Keratinocyte (primary cell): ENCODE results near the gene NGDN. TPM values are rescaled to one million over a fixed set of nuclear protein-coding genes. Genes with fewer than 3 reads are reported as not detected.

Source experiments
- DNase-seq: peaks from one replicate; pipeline ENCODE4 v3.0.0-alpha.2; 2011; ENCODE audit warnings: low read depth, missing footprints, low spot score
- FAIRE-seq: peaks from 2 replicates; lab custom pipeline; 2011; peaks lifted over from hg19 to GRCh38; lab: Jason Lieb, UNC
- H2AFZ ChIP-seq: 2 replicates; pipeline ENCODE4 v1.6.0; 2012; ENCODE audit warnings: low read length, control low read depth, inconsistent platforms; ENCODE audit not compliant: control insufficient read depth
- H3K27ac ChIP-seq: 2 replicates; pipeline ENCODE4 v1.5.1; 2011; ENCODE audit warnings: low read length; ENCODE audit not compliant: control insufficient read depth, insufficient read depth
- H3K27me3 ChIP-seq: 3 replicates; pipeline ENCODE4 v1.6.0; 2011; ENCODE audit warnings: low read length; ENCODE audit not compliant: control insufficient read depth, insufficient read depth; ENCODE audit errors: extremely low read depth
- H3K36me3 ChIP-seq, 2 experiments: 2 replicates in 1 of 2; 3 replicates in 1 of 2; pipeline ENCODE4 v1.5.1; 2011; ENCODE audit warnings: low read length in 2 of 2, mild to moderate bottlenecking in 1 of 2; ENCODE audit not compliant: control insufficient read depth in 2 of 2, insufficient read depth in 2 of 2; ENCODE audit errors: extremely low read depth in 1 of 2
- H3K4me1 ChIP-seq: 3 replicates; pipeline ENCODE4 v1.5.1; 2011; ENCODE audit warnings: low read length; ENCODE audit not compliant: control insufficient read depth, insufficient read depth; ENCODE audit errors: extremely low read depth
- H3K4me2 ChIP-seq: 3 replicates; pipeline ENCODE4 v1.6.0; 2011; ENCODE audit warnings: low read depth, low read length; ENCODE audit not compliant: control insufficient read depth, insufficient read depth; ENCODE audit errors: extremely low read depth
- H3K4me3 ChIP-seq, 3 experiments: fragments of 200-600 bp in 1 of 3; sonication (generic) in 1 of 3; 2 replicates in 2 of 3; 3 replicates in 1 of 3; pipeline ENCODE4 v1.5.1; 2011 to 2016; ENCODE audit warnings: low read length in 3 of 3, mild to moderate bottlenecking in 3 of 3, control low read depth in 2 of 3, inconsistent platforms in 1 of 3, low read depth in 1 of 3, mixed read lengths in 1 of 3, mixed run types in 1 of 3, moderate library complexity in 1 of 3; ENCODE audit not compliant: control insufficient read depth in 2 of 3, insufficient read depth in 2 of 3; ENCODE audit errors: extremely low read depth in 1 of 3
- H3K79me2 ChIP-seq: 2 replicates; pipeline ENCODE4 v1.6.0; 2012; ENCODE audit warnings: low read length; ENCODE audit not compliant: control insufficient read depth, insufficient read depth
- H3K9ac ChIP-seq: 3 replicates; pipeline ENCODE4 v1.6.0; 2011; ENCODE audit warnings: low read length; ENCODE audit not compliant: control insufficient read depth, insufficient read depth; ENCODE audit errors: extremely low read depth
- H3K9me1 ChIP-seq: 3 replicates; pipeline ENCODE4 v1.6.0; 2011; ENCODE audit warnings: low read length; ENCODE audit not compliant: control insufficient read depth, insufficient read depth; ENCODE audit errors: extremely low read depth
- H3K9me3 ChIP-seq: 2 replicates; pipeline ENCODE4 v1.5.1; 2012; ENCODE audit warnings: low read depth, low read length; ENCODE audit not compliant: control insufficient read depth
- H4K20me1 ChIP-seq: 3 replicates; pipeline ENCODE4 v1.6.0; 2011; ENCODE audit warnings: low read length; ENCODE audit not compliant: control insufficient read depth, insufficient read depth; ENCODE audit errors: extremely low read depth
- EZH2 ChIP-seq: IDR thresholded peaks from one replicate; pipeline ENCODE4 v1.6.1; 2012; ENCODE audit warnings: inconsistent platforms, mild to moderate bottlenecking, low read length, moderate library complexity
- dilution Hi-C: fragments of 300-500 bp; cut with MboI; formaldehyde crosslinking; loops from one replicate; pipeline ENCODE4 v1.7.0; 2020; ENCODE audit warnings: low sequenced_read_pairs; ENCODE audit not compliant: extremely low pct_ligation_motif_present
- polyA plus RNA-seq, 5 experiments: library from polyadenylated mRNA; depleted of rRNA in 3 of 5; stranded (reverse) in 3 of 5; stranded (forward) in 1 of 5; unstranded in 1 of 5; fragments of >200 nt; gene quantifications; 1 replicate in 1 of 5; 2 replicates in 3 of 5; 3 replicates in 1 of 5; pipeline versions ENCODE4 v1.2.1 to v1.2.3, GENCODE V29; 2011 to 2012; ENCODE audit warnings: missing spikeins in 2 of 5, low read depth in 1 of 5, low replicate concordance in 1 of 5
- TF ChIP-seq, protein P1 (sequence below), 3 experiments: IDR thresholded peaks in 1 of 3; conservative IDR thresholded peaks in 1 of 3; optimal IDR thresholded peaks in 1 of 3; 2 replicates in 2 of 3; 3 replicates in 1 of 3; pipeline versions ENCODE3 to v1.5.1; 2011; ENCODE audit warnings: low read length in 3 of 3, mild to moderate bottlenecking in 3 of 3, moderate library complexity in 2 of 3, control low read depth in 1 of 3, inconsistent platforms in 1 of 3; ENCODE audit not compliant: insufficient read depth in 2 of 3; ENCODE audit errors: extremely low read depth in 1 of 3

Gene NGDN
- polyA plus RNA-seq, 1 donor (not counting 4 experiments of a cell fraction or from before 2014, with no cell fraction given) = 58.7 TPM

DNA sequence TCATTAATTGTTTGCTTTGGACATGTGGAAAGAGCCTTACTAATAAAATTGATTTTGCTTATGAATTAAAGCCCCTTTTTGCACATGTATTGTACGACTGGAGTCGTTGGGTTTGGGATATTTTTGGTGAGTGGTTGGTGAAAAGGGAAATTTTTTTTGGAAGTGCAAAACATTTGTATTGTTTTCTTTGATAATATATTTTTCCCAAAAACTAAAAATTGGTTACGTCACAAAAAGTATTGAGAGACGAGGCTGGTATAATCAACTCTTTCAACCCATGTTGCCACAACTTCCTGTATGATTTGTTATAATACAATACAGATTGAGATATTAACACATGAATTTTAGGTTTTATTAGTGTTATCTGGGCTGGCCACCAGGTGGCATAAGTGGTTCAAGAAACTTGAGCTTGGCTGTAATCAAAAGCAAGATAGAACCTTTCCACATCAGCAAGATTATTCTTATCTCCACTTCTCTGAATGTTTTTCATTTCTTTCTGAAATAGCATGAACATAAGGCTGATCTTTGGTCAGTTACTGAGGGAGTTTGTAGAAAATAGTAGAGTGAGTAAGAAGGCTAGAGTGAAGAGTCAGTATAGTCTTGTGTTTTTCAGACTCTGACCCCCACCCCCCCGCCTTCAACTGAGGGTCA is 8.7 kb downstream of the NGDN start:
- FAIRE-seq (no peak), DNase-seq (peak; percentile 25)
- H3K4me2 ChIP-seq = no peak overlapping the region
- H2AFZ ChIP-seq = no peak overlapping the region
- H3K27me3 ChIP-seq = no peaks in the 10 kb centered on the region
- no peaks in the 10 kb centered on the region for H3K79me2 ChIP-seq
- no peak overlapping the region for H3K4me3 ChIP-seq
- H3K9me3 ChIP-seq = no peaks in the 10 kb centered on the region
- H3K9ac ChIP-seq = no peak overlapping the region
- no peaks in the 10 kb centered on the region for H3K9me1 ChIP-seq
- H3K4me1 ChIP-seq = no peaks in the 10 kb centered on the region
- dilution Hi-C loops = no loop called here
- TF ChIP-seq, protein P1, sequence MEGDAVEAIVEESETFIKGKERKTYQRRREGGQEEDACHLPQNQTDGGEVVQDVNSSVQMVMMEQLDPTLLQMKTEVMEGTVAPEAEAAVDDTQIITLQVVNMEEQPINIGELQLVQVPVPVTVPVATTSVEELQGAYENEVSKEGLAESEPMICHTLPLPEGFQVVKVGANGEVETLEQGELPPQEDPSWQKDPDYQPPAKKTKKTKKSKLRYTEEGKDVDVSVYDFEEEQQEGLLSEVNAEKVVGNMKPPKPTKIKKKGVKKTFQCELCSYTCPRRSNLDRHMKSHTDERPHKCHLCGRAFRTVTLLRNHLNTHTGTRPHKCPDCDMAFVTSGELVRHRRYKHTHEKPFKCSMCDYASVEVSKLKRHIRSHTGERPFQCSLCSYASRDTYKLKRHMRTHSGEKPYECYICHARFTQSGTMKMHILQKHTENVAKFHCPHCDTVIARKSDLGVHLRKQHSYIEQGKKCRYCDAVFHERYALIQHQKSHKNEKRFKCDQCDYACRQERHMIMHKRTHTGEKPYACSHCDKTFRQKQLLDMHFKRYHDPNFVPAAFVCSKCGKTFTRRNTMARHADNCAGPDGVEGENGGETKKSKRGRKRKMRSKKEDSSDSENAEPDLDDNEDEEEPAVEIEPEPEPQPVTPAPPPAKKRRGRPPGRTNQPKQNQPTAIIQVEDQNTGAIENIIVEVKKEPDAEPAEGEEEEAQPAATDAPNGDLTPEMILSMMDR (optimal IDR thresholded peaks at IDR 0.05 in 1 of 3, IDR thresholded peaks at IDR 0.05 in 1 of 3, conservative IDR thresholded peaks at IDR 0.05 in 1 of 3; ENCODE audit: extremely low read depth in 1 of 3, insufficient read depth in 2 of 3, low read length in 3 of 3) = peak in 2 of 3 experiments; percentile 48 to 53
- no peak for TF ChIP-seq EZH2
- H3K36me3 ChIP-seq = peaks cover 24 to 32% of the 10 kb centered on the region in 2 experiments
- H4K20me1 ChIP-seq = no peaks in the 10 kb centered on the region
- no peak overlapping the region for H3K27ac ChIP-seq

DNA sequence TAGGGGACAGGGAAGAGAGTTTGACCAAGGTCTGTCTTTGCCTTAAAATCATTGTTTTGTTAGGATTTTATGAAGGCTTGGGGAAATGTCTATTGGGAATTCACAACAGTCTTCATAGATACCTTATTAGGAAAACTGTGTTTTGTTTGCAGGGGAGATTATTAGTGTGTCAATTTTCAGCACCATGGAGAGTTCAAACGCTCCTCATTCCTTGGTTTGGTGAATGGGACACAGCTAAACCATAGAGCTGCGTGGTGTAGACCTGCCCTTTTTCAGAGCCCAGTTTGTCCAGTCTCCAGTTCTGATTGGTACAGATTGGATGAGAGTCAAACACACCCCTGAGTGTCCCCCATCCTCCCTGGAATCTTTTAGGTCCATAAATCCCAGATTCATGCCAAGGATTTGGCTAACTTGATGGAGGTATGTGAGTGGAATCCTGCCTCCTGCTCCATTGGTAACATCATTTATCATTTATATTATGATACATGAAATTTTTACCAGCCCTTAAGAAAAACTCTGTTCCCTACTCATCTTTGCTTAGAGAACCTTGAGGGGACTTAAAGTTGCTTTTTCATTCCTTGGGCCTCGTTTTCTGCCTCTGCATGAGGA is 12.0 kb downstream of the NGDN start:
- dilution Hi-C loops = no loop called here
- H2AFZ ChIP-seq = no peak overlapping the region

More for the DNA sequence above, 12.0 kb downstream of the NGDN start:
- Histone ChIP-seq H3K9me3 (no peaks in the 10 kb centered on the region), H3K27ac (no peak overlapping the region), H3K79me2 (no peaks in the 10 kb centered on the region), H3K9ac (no peak overlapping the region), H3K36me3 (peaks cover 17 to 21% of the 10 kb centered on the region in 2 experiments), H3K4me2 (no peak overlapping the region), H3K9me1 (no peaks in the 10 kb centered on the region), H4K20me1 (no peaks in the 10 kb centered on the region), H3K4me3 (no peak overlapping the region), H3K27me3 (no peaks in the 10 kb centered on the region), H3K4me1 (no peaks in the 10 kb centered on the region)
- DNase-seq (no peak), FAIRE-seq (no peak)
- no peak for TF ChIP-seq EZH2
- TF ChIP-seq, protein P1 (optimal IDR thresholded peaks at IDR 0.05 in 1 of 3, IDR thresholded peaks at IDR 0.05 in 1 of 3, conservative IDR thresholded peaks at IDR 0.05 in 1 of 3; ENCODE audit: extremely low read depth in 1 of 3, insufficient read depth in 2 of 3, low read length in 3 of 3) = no peak
